CD4-positive, alpha-beta T cell treated with Interleukin-10 for 1 hour (primary cell): ENCODE data around the gene ECI1.
"Not testable (repeated sequence)": the region's sequence is repeated elsewhere in the genome, so short reads cannot be mapped to it uniquely, and the experiment has no call there.

ENCODE experiments used
- DNase-seq: peaks from one replicate; pipeline ENCODE4 v3.0.0-alpha.2; 2020

The ECI1 gene

GRCh38 chr16:2209258-2210008 lies 42.0 kb downstream of the ECI1 start:
- DNase-seq = no peak

GRCh38 chr16:2208772-2209171 lies 42.6 kb downstream of the ECI1 start:
- no peak for DNase-seq

GRCh38 chr16:2208308-2208707 lies 43.1 kb downstream of the ECI1 start:
- no peak for DNase-seq

DNA sequence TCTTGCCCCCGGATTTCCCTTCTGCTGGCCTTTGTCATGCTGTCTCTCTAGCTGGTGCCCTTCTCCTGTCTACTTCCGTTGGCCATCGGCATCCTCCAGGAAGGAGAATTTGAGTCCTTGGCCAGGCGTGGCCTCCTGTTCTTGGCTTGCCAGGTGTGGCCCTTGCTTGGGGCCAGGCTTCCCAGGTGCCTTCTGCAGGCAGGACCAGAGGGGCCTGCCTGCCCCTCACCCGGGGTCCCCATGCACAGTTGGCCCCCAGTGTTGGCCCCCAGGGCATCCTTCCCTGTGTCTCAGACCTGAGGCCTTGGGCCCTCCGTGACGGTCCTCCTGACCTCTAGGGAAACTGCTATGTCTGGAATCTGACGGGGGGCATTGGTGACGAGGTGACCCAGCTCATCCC lies 43.5 kb downstream of the ECI1 start:
- no peak for DNase-seq

DNA sequence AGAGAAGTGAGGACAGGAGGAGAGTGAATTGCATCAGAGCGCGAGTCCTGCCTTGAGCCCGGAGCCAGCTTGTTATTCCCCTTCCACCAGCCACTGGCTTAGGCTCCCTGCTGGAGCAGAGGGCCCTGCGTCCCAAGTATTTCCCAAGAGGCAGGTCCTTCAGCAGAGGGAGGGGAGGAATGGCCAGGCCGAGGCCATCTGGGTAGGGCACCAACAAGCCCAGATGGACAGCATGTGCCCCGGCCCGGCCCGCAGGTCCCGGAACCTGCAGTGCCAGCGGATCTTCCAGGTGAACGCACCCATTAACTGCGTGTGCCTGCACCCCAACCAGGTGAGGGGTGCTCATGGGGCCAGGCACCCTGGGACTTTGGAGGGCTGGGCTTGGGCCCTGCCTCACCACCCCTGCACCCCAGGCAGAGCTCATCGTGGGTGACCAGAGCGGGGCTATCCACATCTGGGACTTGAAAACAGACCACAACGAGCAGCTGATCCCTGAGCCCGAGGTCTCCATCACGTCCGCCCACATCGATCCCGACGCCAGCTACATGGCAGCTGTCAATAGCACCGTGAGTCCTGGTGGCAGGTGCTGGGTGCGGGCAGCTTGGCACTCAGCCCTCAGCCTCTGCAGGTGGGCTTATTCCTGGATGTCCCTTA lies 44.5 kb downstream of the ECI1 start:
- no peak for DNase-seq

GRCh38 chr16:2206420-2206779 lies 45.0 kb downstream of the ECI1 start:
- no peak for DNase-seq

DNA sequence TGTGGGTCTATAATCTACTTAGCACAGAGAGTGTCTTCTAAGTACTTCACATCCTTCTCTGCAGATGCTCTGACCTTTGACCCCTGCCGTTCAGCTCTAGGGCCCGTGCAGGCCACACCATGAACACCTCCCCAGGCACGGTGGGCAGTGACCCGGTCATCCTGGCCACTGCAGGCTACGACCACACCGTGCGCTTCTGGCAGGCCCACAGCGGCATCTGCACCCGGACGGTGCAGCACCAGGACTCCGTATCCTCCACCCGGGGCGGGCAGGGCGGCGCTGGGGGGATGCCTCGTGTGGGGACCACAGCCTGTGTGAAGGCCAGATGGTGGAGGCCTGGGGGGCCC lies 45.4 kb downstream of the ECI1 start:
- DNase-seq = no peak

DNA sequence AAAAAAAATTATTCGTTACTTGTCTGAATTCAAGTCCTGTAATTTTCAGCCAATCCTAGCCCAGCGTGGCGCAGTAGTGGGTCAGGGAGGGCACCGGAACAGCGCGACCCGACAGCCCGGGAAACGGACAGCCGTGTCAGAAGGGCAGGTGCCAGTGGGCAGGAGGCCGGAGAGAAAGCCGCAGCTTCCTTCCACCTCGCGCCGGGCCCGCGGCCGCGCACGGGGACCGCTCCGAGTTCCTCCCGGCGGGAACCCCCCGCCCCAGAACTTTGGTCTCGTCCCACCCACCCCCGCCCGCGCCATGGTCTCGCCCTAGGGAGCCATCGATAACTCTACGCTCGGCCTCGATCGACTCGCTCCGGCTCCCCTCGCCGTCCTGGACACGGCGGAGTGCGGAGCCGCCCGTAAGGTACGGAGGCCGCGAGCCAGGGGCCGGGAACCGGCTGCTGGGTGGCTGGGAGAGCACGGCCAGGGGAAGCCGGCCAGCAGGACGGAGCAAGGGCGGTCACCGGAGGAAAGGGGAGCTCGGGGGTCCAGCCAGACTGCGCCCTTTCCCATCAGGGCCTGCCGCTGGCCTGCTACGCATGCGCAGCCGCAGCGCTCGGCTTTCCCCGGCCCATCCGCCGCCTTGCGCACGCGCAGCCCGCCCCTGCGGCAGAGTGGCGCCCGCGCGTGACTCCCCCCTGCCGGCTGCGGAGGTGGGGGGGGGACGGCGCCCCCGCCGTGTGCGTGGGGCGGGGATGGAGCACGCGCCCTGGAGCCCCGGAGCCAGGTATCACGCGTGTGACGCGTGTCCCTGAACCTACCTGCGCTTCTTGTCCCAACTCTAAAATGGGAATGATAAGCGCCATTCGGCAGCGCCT lies 46.1 kb downstream of the ECI1 start, which contains the start of gene MLST8:
Gene MLST8 (plus strand): TSS at position 351 of the 863 bp plus-strand sequence. CDS start 632 bp downstream, outside the sequence.
- DNase-seq = peak; percentile 93

GRCh38 chr16:2204416-2205103 lies 46.8 kb downstream of the ECI1 start:
- no peak for DNase-seq

DNA sequence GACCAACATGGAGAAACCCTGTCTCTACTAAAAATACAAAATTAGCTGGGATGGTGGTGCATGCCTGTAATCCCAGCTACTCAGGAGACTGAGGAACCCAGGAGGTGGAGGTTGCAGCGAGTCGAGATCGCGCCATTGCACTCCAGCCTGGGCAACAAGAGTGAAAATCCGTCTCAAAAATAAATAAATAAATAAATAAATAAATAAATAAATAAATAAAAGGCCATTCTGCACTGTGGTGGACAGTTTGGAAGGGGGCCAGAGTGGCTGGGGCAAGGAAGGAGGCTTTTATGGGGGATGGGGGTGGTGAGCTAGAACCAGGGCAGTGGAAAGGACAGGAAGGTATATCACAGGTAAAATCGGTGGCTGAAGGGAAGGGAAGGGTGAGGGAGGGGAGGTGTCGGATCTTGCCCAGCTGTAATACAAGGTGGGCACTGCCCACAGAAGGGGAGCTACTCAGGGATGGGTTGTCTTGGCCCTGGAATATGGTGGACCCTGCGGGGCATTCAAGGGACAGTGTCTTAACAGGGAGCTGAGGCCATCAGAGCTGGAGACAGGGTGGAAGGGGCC lies 48.2 kb downstream of the ECI1 start:
- not testable (repeated sequence) for DNase-seq

- no peak for DNase-seq
These were observed 51.1 kb downstream of the ECI1 start for GRCh38 chr16:2200313-2200712.

- DNase-seq = no peak
These were observed 51.7 kb downstream of the ECI1 start for GRCh38 chr16:2199621-2200139.

DNA sequence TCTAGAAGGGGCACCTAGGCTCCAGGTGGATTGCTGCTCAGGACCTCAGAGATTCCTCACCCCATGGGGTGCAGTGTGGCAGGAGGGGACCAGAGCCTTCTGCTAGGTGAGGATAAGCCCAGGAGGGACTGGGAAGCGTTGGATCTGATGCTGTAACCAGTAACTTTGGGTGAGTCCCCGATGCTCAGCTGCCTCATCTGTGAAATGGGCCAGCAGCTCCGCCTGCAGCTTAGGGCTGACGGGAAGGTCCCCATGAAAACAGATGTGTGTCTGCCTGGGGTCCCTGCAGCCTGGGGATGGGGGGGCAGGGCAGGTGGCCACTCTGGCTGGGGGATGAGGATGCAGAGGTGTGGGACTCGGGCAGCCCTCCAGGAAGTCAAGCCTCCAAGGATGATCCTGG lies 52.3 kb downstream of the ECI1 start:
- no peak for DNase-seq

DNA sequence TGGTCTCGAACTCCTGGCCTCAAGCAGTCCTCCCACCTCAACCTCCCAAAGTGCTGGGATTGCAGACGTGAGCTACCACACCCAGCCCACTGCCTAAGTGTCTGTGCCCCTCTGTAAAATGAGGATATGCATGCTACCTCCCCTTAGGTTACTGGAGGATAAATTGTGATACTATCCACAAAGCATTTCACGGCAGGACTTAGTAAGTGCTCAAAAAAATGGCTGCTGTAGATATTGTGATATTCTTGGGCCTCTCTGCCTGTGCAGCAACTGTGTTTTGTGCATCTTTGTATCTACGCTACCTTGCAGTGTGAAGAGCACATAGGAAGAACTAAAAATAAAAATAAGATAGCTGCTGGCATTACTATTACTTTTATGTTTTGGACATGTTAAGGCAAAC lies 53.1 kb downstream of the ECI1 start:
- DNase-seq = no peak

DNA sequence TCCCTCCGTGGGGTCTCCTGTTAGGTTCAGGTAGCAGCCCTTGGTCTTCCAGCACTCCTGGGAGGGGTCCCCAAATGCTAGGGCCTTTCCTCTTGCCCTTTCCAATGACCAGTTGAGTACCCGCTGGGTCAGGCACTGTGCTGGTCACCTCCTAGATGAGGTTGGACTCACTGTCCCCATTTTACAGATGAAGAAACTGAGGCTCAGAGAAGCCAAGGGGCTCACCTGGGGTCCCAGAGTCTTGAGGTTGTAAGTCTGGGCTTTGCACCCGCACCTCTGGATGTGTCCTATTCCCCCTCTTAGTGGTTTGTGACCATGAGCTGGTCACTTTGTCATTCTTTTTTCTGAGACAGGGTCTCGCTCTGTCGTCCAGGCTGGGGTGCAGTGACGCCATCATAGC lies 53.6 kb downstream of the ECI1 start:
- DNase-seq = no peak

DNA sequence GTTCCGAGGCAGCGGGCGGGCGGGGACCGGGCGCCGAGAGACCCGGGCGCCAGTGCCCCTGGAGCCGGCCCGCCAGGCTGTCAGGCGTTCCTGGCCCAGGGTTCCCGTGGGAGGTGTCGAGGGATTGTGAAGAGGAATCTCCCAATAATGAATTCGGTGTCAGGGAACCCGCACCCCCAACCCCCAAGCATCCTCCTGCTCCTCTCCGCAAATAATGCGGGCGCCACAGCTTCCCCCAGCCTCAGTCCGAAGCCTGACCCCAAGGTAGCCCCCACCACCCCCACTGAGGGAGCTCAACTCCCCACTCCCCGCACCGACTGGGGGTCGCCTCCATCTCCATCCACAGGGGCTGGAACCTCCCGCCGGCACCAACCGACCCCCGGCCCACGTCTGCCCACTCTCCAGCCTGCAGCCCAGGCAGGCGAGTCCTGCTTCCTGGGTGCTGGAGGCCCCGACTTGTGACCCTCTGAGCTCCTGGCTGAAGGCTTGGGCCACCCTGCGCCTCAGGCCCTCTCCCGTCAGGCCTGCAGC lies 54.3 kb downstream of the ECI1 start:
- no peak for DNase-seq

DNA sequence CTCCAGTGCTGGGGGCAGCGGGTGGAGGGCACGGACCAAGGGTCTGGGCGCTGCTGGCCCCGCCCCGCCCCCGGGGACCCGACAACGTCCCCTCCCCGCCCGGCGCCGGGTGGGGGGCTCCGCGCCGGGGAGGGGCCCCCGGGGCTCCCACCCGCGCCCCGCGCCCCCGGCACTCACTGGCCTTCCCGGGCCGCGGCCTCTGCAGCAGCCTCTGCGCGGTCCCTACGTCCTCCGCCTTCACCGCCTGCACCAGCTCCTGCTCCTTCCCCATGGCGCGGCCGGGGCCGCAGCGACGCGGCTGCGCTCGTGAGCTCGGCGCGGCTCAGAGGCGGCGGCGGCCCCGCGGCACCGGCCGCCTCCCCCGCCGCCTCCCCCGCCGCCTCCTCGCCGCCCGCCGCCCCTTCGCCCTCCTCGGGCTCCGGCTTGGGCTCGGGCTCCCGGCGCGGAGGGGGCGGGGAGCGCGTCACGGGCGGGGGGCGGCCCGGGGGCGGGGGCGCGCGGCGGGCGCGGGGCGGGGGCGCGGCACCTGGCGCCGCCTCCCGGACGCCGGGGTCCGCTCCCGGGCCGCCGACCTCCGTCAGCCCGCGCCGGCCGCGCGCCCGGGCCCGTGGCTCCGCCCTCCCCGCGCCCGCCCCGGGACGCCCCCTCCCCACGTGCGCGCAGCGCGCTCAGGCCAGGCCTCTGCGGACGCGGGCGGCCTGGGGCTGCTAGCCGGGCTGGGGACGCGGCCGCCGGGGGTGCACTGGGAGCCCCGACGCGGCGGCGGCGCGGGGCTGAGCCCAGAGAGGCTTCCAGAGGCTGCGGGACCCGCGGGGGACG lies 55.0 kb downstream of the ECI1 start, which contains the start of gene CASKIN1:
Gene CASKIN1 (minus strand): TSS at position 444 of the 819 bp plus-strand sequence. CDS start 173 bp downstream, at position 271.
- no peak for DNase-seq

- DNase-seq = no peak
These were observed 55.8 kb downstream of the ECI1 start for GRCh38 chr16:2195322-2196161.

DNA sequence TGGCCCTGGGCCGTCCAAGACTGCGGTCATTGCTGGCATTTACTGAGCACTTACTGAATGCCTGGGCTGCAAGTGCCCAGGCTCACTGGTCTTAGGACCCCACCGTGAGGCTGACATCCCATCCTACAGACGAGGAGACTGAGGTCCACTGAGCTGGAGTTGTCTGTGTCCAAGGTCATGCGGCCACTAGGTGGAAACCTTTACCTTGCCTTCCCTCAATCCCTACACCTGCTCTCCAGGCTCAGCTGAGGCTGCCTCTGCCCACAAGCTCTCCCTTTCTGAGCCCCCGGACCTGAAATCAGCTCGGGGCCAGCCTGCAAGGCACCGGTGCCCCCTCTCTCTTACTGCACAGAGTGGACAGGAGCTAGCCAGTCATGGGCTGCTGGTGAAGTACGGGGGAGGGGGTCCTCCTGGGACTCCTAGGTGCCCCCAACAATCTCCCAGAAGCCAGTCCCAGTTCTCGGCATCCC lies 56.5 kb downstream of the ECI1 start:
- DNase-seq = peak; percentile 68
